Natural killer cell (primary cell): ENCODE measurements around the gene HNRNPC. TPM values are rescaled to one million over a fixed set of nuclear protein-coding genes. Genes with fewer than 3 reads are reported as not detected.
"Not testable (repeated sequence)": the region's sequence is repeated elsewhere in the genome, so short reads cannot be mapped to it uniquely, and the experiment has no call there.

ENCODE experiments used
- ATAC-seq, 3 donors: fragments of 150-1000 bp in 2 of 3; fragments of 200-7000 bp in 1 of 3; cut with Tn5 transposase; 1 replicate in 1 of 3; 2 replicates in 2 of 3; pipeline ENCODE4 v1.10.0; 2021; ENCODE audit warnings: mild to moderate bottlenecking in 2 of 3, moderate library complexity in 2 of 3
- DNase-seq, 2 donors: peaks; one replicate each; pipeline versions ENCODE4 v3.0.0 to v3.0.0-alpha.2; 2013 to 2021; ENCODE audit warnings: mixed read lengths in 1 of 2
- H3K27ac ChIP-seq: one replicate; pipeline ENCODE4 v1.5.1; 2013; ENCODE audit warnings: mild to moderate bottlenecking, low read length
- H3K27me3 ChIP-seq: one replicate; pipeline ENCODE4 v1.6.1; 2013; ENCODE audit warnings: low read length; ENCODE audit not compliant: control insufficient read depth, insufficient read depth
- H3K36me3 ChIP-seq: one replicate; pipeline ENCODE4 v1.6.1; 2013; ENCODE audit warnings: low read length; ENCODE audit not compliant: control insufficient read depth, insufficient read depth
- H3K4me1 ChIP-seq: one replicate; pipeline ENCODE4 v1.6.1; 2013; ENCODE audit warnings: low read length; ENCODE audit not compliant: control insufficient read depth, insufficient read depth
- H3K4me3 ChIP-seq: one replicate; pipeline ENCODE4 v1.5.1; 2013; ENCODE audit warnings: low read length
- H3K9me3 ChIP-seq: one replicate; pipeline ENCODE4 v1.6.1; 2013; ENCODE audit warnings: low read length; ENCODE audit not compliant: control insufficient read depth, insufficient read depth
- H3K27ac Mint-ChIP-seq, 2 donors: one replicate each; pipeline ENCODE4 v1.8.0; 2022; ENCODE audit warnings: mild to moderate bottlenecking in 2 of 2, mixed read lengths in 2 of 2, moderate library complexity in 1 of 2
- H3K27me3 Mint-ChIP-seq, 2 donors: one replicate each; pipeline ENCODE4 v1.8.0; 2022; ENCODE audit warnings: low read depth in 2 of 2, mixed read lengths in 2 of 2
- H3K36me3 Mint-ChIP-seq: one replicate; pipeline ENCODE4 v1.8.0; 2022; ENCODE audit warnings: mixed read lengths
- H3K4me1 Mint-ChIP-seq, 2 donors: one replicate each; pipeline ENCODE4 v1.8.0; 2022; ENCODE audit warnings: mixed read lengths in 2 of 2
- H3K4me3 Mint-ChIP-seq: one replicate; pipeline ENCODE4 v1.8.0; 2022; ENCODE audit warnings: mild to moderate bottlenecking, moderate library complexity, mixed read lengths
- H3K9me3 Mint-ChIP-seq, 2 donors: one replicate each; pipeline ENCODE4 v1.8.0; 2022; ENCODE audit warnings: mixed read lengths in 2 of 2
- CTCF ChIP-seq: fragments of 200-600 bp; IDR thresholded peaks from one replicate; pipeline ENCODE4 v1.8.0; 2022; ENCODE audit warnings: antibody characterized with exemption
- WGBS: methylation state at CpG from one replicate; pipeline ENCODE4 v1.1.7; 2013; ENCODE audit warnings: missing lambda C conversion rate; ENCODE audit not compliant: insufficient coverage; 5-methylcytosine and 5-hydroxymethylcytosine counted together
- intact Hi-C: fragments of 100-400 bp; cut with micrococcal nuclease; formaldehyde crosslinking; loops from one replicate; pipeline ENCODE4 v1.14.2; 2022
- total RNA-seq, 4 donors: library from RNA; stranded (reverse); fragments of 120-200 nt in 1 of 4; gene quantifications; one replicate each; pipeline versions ENCODE4 v1.2.3 to v1.2.4, GENCODE V29; 2013 to 2022

HNRNPC gene
- total RNA-seq, 3 donors from 2014 or later (not counting 1 experiment from before 2014, with no cell fraction given), result 501 to 547 (median 515) TPM

DNA sequence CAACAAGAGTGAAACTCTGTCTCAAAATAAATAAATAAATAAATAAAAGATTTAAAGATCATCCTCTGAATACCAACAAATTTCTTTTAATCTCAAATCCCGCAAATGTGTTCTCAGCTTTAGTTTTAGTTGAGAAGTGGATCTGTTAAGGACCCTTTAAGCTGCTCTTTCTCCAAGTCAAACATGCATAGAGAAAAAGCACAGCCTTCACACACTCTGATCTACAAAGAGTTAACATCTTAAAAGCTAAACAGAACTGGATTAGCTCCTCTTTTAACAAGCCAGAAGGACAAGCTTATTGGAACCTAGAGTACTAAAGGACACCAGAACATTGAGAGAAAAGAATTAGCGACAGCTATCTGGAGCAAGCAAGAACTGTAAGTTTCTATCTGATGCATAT, 10.5 kb upstream of the HNRNPC start, which contains the start of gene RPGRIP1:
RPGRIP1 (plus strand) TSS at position 301 of the 400 bp plus-strand sequence. CDS start 7,894 bp downstream, outside the sequence.
- no peak for ATAC-seq
- Mint-ChIP-seq H3K4me3 (no peak within 1 kb of the TSS), H3K9me3 (no peaks in the 10 kb centered on the region), H3K27ac (no peak within 1 kb of the TSS), H3K36me3 (no peaks in the 10 kb centered on the region), H3K4me1 (peaks cover 0 to 4% of the 10 kb centered on the region in 2 donors), H3K27me3 (no peaks in the 10 kb centered on the region)
- 100% methylated on average over 1 of the region's 2 CpGs for WGBS
- no peak within 1 kb of the TSS for H3K27ac ChIP-seq
- no peak for DNase-seq
- H3K4me1 ChIP-seq, result no peaks in the 10 kb centered on the region
- H3K27me3 ChIP-seq, result no peaks in the 10 kb centered on the region
- TF ChIP-seq CTCF, result no peak
- H3K36me3 ChIP-seq, result no peaks in the 10 kb centered on the region
- H3K9me3 ChIP-seq, result no peaks in the 10 kb centered on the region
- intact Hi-C loops, result no loop called here
- H3K4me3 ChIP-seq, result no peak within 1 kb of the TSS

DNA sequence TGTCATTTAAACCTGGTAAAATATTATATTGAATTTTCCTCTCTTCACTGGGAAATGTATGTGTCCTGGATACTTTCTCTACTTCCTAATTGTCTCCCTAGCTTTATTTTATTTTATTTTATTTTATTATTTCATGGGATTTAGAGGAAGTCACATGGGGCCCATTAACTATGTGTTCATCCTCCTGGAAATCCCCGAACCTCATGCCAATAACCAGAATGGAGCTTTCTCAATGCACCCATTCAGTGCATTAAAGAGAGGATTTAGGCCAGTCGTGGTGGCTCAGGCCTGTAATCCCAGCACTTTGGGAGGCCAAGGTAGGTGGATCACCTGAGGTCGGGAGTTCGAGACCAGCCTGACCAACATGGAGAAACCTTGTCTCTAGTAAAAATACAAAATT, 9.4 kb upstream of the HNRNPC start:
- ATAC-seq, result no peak
- peaks cover 0 to 4% of the 10 kb centered on the region in 2 donors for H3K4me1 Mint-ChIP-seq
- H3K9me3 ChIP-seq, result no peaks in the 10 kb centered on the region
- no peaks in the 10 kb centered on the region for H3K4me1 ChIP-seq
- H3K36me3 Mint-ChIP-seq, result no peaks in the 10 kb centered on the region
- H3K27ac Mint-ChIP-seq, result no peak overlapping the region
- H3K4me3 ChIP-seq, result no peak overlapping the region
- H3K27me3 ChIP-seq, result no peaks in the 10 kb centered on the region
- no peak for TF ChIP-seq CTCF
- H3K27me3 Mint-ChIP-seq, result no peaks in the 10 kb centered on the region
- H3K27ac ChIP-seq, result no peak overlapping the region
- WGBS, result 84% methylated on average over 4 of the region's 4 CpGs
- DNase-seq, result no peak
- H3K9me3 Mint-ChIP-seq, result no peaks in the 10 kb centered on the region
- H3K36me3 ChIP-seq, result no peaks in the 10 kb centered on the region
- intact Hi-C loops, result no loop called here
- no peak overlapping the region for H3K4me3 Mint-ChIP-seq

DNA sequence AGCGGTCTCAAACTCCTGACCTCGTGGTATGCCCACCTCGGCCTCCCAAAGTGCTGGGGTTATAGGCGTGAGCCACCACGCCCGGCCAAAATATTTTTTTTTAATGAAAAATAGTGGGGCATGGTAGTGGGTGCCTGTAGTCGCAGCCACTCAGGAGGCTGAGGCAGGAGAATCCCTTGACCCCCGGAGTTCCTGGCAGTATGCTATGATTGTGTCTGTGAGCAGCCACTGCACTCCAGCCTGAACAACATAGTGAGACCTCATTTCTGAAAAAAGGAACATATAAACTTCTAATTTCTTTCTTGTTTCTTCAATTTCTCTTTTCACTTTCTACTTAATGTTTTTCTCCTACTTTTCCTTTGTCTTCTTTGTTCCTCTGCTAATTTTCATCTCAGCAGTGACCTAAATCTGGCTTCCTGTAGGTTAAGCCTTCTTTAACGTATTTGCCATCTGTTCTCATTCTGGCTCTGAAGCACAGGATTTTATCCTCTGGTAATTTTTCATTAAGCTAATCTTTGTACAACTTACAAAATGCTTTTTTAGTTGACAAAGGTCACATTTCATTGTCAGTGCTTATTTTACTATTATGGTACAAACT, 6.1 kb upstream of the HNRNPC start:
- H3K27me3 ChIP-seq, result no peaks in the 10 kb centered on the region
- no peaks in the 10 kb centered on the region for H3K9me3 Mint-ChIP-seq
- ATAC-seq (no peak), DNase-seq (no peak)
- no peaks in the 10 kb centered on the region for H3K36me3 Mint-ChIP-seq
- WGBS, result 75% methylated on average over 9 of the region's 9 CpGs
- intact Hi-C loops, result no loop called here
- peaks cover 3% of the 10 kb centered on the region for H3K4me1 ChIP-seq
- no peaks in the 10 kb centered on the region for H3K9me3 ChIP-seq
- H3K4me3 ChIP-seq, result no peak overlapping the region
- H3K27ac Mint-ChIP-seq, result peak overlapping the region in 1 of 2 donors; percentile 61
- no peak overlapping the region for H3K27ac ChIP-seq
- no peak for TF ChIP-seq CTCF
- H3K27me3 Mint-ChIP-seq, result no peaks in the 10 kb centered on the region
- H3K4me1 Mint-ChIP-seq, result peaks cover 0 to 4% of the 10 kb centered on the region in 2 donors
- H3K4me3 Mint-ChIP-seq, result no peak overlapping the region
- no peaks in the 10 kb centered on the region for H3K36me3 ChIP-seq

- peaks cover 18 to 20% of the 10 kb centered on the region in 2 donors for H3K4me1 Mint-ChIP-seq
- H3K36me3 Mint-ChIP-seq, H3K36me3 ChIP-seq, H3K27ac Mint-ChIP-seq, ATAC-seq, H3K4me3 ChIP-seq, H3K4me1 ChIP-seq, H3K9me3 Mint-ChIP-seq, H3K27me3 Mint-ChIP-seq, H3K4me3 Mint-ChIP-seq, H3K27me3 ChIP-seq, DNase-seq, H3K27ac ChIP-seq, intact Hi-C loops, H3K9me3 ChIP-seq: not testable (repeated sequence)
- 93% methylated on average over 17 of the region's 17 CpGs for WGBS
These were observed 3.4 kb upstream of the HNRNPC start for GRCh38 chr14:21272661-21273060.
